ENCODE data around the gene MAML2. TPM values are rescaled to one million over a fixed set of nuclear protein-coding genes. Genes with fewer than 3 reads are reported as not detected.

MAML2 gene
- total and polyA plus RNA-seq, 4 donors, result 3.8 to 41.8 (median 13.7) TPM

DNA sequence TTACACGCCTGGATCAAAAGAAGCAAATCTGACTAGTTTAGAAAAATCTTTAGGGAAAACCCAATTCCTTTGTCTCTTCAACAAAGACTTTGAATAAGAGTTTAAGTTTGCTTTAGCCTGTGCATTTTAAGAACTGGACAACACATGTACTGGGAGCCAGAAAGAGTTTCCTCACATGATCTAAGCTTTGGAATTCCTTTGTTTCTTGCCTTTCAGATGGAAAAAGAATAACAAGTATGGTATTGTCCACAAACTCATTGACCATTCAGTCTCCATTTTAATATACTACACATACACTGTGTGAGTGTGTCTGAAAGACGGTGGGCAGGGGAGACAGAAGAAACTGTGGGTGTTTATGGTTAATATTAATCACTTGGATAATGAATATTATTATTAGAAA is 205.6 kb downstream of the MAML2 start:
- Histone ChIP-seq H3K27ac (ENCODE audit: low read depth in 1 of 2, low read length in 1 of 2) (no peak overlapping the region), H3K4me1 (ENCODE audit: control insufficient read depth in 5 of 5, insufficient read depth in 5 of 5, low read length in 5 of 5) (peaks cover 0 to 21% (median 8%) of the 10 kb centered on the region in 5 donors), H3K9me3 (ENCODE audit: control insufficient read depth in 4 of 4, insufficient read depth in 3 of 4, low read length in 3 of 4) (no peaks in the 10 kb centered on the region), H3K27me3 (ENCODE audit: control insufficient read depth in 3 of 3, insufficient read depth in 3 of 3, low read length in 2 of 3) (no peaks in the 10 kb centered on the region), H3K9ac (ENCODE audit: insufficient read depth in 1 of 2, low read length in 2 of 2) (no peak overlapping the region), H3K4me3 (no peak overlapping the region), H3K36me3 (ENCODE audit: control insufficient read depth in 4 of 4, insufficient read depth in 4 of 4, low read length in 4 of 4) (peaks cover 0 to 6% (median 0%) of the 10 kb centered on the region in 4 donors)
- no peak for ATAC-seq (ENCODE audit: insufficient read depth, low FRiP score)
- peak in 2 of 3 donors; percentile 40 to 49 for DNase-seq
- 80 to 94% methylated on average over 2 of the region's 2 CpGs for WGBS, 2 donors
- TF ChIP-seq, protein P1, sequence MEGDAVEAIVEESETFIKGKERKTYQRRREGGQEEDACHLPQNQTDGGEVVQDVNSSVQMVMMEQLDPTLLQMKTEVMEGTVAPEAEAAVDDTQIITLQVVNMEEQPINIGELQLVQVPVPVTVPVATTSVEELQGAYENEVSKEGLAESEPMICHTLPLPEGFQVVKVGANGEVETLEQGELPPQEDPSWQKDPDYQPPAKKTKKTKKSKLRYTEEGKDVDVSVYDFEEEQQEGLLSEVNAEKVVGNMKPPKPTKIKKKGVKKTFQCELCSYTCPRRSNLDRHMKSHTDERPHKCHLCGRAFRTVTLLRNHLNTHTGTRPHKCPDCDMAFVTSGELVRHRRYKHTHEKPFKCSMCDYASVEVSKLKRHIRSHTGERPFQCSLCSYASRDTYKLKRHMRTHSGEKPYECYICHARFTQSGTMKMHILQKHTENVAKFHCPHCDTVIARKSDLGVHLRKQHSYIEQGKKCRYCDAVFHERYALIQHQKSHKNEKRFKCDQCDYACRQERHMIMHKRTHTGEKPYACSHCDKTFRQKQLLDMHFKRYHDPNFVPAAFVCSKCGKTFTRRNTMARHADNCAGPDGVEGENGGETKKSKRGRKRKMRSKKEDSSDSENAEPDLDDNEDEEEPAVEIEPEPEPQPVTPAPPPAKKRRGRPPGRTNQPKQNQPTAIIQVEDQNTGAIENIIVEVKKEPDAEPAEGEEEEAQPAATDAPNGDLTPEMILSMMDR (IDR thresholded peaks at IDR 0.05; ENCODE audit: control extremely low read depth, extremely low read depth), result no peak

DNA sequence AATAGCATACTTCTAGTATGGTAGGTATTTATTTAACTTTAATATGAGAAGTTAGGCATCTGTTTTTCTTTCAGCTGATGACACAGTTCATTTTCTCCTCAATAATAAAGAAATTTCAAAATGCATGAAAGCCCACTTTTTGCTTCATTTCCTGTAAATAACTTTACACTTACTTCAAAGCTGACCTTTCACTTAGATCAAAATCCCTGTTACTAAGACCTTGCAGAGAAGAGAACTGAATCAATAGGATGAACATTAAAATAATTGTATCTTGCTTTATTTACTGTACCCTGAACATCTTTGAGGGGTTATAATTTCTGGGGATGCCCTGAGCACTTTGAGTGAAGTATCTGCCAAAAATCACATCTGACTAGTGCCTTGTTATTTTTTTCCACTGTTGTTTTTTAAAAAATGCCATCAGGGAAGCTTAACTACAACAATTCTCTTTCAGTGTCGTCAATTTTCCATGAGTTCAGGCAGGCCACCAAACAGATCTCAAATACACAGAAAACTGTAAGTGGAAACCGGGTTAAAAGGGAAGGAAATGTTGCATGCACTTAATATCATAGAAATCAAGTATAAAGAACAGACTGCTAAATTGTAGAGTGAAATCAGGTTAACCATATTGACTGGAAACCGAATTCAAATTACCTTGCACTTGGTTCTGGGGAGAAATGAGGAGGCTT is 206.2 kb downstream of the MAML2 start:
- H3K36me3 ChIP-seq (ENCODE audit: control insufficient read depth in 4 of 4, insufficient read depth in 4 of 4, low read length in 4 of 4), result peaks cover 0 to 6% (median 0%) of the 10 kb centered on the region in 4 donors
- no peak overlapping the region for H3K4me3 ChIP-seq
- H3K27ac ChIP-seq (ENCODE audit: low read depth in 1 of 2, low read length in 1 of 2), result no peak overlapping the region
- 40 to 49% methylated on average over 3 of the region's 3 CpGs for WGBS, 2 donors
- no peaks in the 10 kb centered on the region for H3K27me3 ChIP-seq (ENCODE audit: control insufficient read depth in 3 of 3, insufficient read depth in 3 of 3, low read length in 2 of 3)
- TF ChIP-seq, protein P1 (IDR thresholded peaks at IDR 0.05; ENCODE audit: control extremely low read depth, extremely low read depth), result no peak
- H3K4me1 ChIP-seq (ENCODE audit: control insufficient read depth in 5 of 5, insufficient read depth in 5 of 5, low read length in 5 of 5), result peaks cover 0 to 18% (median 8%) of the 10 kb centered on the region in 5 donors
- no peak overlapping the region for H3K9ac ChIP-seq (ENCODE audit: insufficient read depth in 1 of 2, low read length in 2 of 2)
- DNase-seq (peak in 2 of 3 donors; percentile 75 to 76), ATAC-seq (ENCODE audit: insufficient read depth, low FRiP score) (no peak)
- no peaks in the 10 kb centered on the region for H3K9me3 ChIP-seq (ENCODE audit: control insufficient read depth in 4 of 4, insufficient read depth in 3 of 4, low read length in 3 of 4)

GRCh38 chr11:96134602-96135001 is 208.4 kb downstream of the MAML2 start:
- ATAC-seq (ENCODE audit: insufficient read depth, low FRiP score), result no peak
- Histone ChIP-seq H3K9me3 (ENCODE audit: control insufficient read depth in 4 of 4, insufficient read depth in 3 of 4, low read length in 3 of 4) (no peaks in the 10 kb centered on the region), H3K36me3 (ENCODE audit: control insufficient read depth in 4 of 4, insufficient read depth in 4 of 4, low read length in 4 of 4) (no peaks in the 10 kb centered on the region), H3K27ac (ENCODE audit: low read depth in 1 of 2, low read length in 1 of 2) (no peak overlapping the region), H3K27me3 (ENCODE audit: control insufficient read depth in 3 of 3, insufficient read depth in 3 of 3, low read length in 2 of 3) (no peaks in the 10 kb centered on the region), H3K4me1 (ENCODE audit: control insufficient read depth in 5 of 5, insufficient read depth in 5 of 5, low read length in 5 of 5) (peaks cover 0 to 18% (median 7%) of the 10 kb centered on the region in 5 donors), H3K4me3 (no peak overlapping the region), H3K9ac (ENCODE audit: insufficient read depth in 1 of 2, low read length in 2 of 2) (peak overlapping the region in 1 of 2 donors; percentile 39)
- TF ChIP-seq, protein P1 (IDR thresholded peaks at IDR 0.05; ENCODE audit: control extremely low read depth, extremely low read depth), result no peak
- DNase-seq, result peak in 2 of 3 donors; percentile 77 to 82
- 5 to 6% methylated on average over 1 of the region's 1 CpG for WGBS, 2 donors
